AG09319 (cell line): ENCODE results near the gene PARVG.

ENCODE experiments used
- DNase-seq: peaks from one replicate; pipeline ENCODE4 v3.0.0-alpha.2; 2010; ENCODE audit warnings: low read depth; ENCODE audit errors: extremely low read depth
- TF ChIP-seq, protein P1 (sequence below): IDR thresholded peaks from 2 replicates; pipeline ENCODE4 v1.5.1; 2011; ENCODE audit warnings: low read depth, mild to moderate bottlenecking, inconsistent platforms, low read length, moderate library complexity

Gene PARVG

DNA sequence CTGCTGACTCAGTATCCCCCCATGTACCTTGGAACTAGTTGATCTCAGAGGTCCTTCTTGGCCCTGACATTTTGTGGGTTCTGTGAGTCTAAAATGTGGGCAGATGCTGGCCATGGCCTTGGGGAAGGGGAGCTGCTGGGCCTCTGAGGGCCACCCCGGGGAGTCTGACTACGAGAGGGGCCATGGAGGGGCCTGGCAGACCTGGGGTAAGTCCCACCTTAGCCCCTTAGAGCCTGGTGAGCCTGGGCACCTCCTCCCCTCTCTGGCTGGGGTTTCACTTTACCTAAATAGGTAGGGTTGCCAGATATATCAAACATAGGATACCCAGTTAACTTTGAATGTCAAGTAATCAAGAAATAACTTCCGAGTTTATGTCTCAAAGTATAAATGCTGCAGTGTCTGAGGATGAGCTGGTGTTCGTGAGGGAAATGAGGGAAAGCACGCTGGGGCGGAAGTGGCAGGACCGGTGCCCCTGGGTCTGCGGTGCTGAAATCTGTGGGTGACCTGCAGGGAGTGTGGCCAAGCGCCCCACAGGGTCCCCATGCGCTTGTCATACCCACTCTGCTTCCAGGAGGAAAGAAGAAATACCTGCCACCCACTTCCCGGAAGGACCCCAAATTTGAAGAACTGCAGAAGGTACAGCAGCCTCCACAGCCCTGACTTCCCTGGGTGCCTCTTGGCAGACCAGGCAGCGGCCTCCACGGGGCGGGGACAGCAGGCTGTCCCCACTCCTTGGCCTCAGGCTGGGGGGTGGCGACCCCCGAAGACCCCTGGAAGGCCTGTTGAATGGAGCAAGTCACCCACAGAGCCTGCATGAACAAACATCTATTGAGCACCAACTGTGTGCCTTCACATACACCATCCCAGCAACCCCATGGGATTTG is 4.8 kb downstream of the PARVG start:
- DNase-seq = no peak
- TF ChIP-seq, protein P1, sequence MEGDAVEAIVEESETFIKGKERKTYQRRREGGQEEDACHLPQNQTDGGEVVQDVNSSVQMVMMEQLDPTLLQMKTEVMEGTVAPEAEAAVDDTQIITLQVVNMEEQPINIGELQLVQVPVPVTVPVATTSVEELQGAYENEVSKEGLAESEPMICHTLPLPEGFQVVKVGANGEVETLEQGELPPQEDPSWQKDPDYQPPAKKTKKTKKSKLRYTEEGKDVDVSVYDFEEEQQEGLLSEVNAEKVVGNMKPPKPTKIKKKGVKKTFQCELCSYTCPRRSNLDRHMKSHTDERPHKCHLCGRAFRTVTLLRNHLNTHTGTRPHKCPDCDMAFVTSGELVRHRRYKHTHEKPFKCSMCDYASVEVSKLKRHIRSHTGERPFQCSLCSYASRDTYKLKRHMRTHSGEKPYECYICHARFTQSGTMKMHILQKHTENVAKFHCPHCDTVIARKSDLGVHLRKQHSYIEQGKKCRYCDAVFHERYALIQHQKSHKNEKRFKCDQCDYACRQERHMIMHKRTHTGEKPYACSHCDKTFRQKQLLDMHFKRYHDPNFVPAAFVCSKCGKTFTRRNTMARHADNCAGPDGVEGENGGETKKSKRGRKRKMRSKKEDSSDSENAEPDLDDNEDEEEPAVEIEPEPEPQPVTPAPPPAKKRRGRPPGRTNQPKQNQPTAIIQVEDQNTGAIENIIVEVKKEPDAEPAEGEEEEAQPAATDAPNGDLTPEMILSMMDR = no peak

DNA sequence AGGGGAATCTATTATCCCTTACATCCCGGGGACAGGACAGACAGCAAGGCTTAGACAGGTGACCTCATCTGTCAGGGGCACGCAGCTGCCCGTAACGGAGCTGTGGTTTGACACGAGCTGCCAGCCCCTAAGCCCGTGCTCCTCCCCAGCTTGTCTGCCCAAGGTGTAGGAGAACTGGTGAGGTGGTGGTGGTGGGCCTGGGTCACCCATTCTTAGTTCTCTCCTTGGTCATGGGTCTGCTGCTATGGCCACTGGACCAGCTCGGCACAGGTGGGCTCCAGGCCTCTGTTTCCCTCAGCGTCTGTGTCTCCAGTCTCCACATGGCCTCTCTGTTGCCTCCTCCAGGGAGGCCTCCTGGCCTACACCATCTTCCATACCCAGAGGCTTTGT is 5.4 kb downstream of the PARVG start:
- DNase-seq = no peak

DNA sequence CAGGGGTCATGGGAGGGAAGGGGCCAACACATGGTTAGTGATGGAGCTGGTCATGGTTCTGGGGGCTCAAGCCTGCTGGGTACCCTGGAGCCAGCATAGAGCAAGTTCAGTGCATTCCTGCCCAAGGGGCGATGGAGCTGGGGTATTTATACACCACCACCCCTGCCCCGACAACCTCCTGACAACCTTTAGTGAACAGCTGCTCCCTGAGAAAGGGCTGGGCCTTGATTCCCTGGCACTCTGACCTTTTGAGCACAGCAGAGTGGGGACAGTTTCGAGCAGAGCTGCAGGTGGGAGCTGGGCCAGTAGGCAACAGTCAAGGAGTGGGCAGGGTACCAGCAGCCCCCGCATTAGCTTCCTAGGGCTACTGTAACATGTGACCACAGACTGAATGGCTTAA is 6.0 kb downstream of the PARVG start:
- DNase-seq = no peak
- TF ChIP-seq, protein P1 = no peak

More for the DNA sequence above, 5.4 kb downstream of the PARVG start:
- TF ChIP-seq, protein P1 = no peak

DNA sequence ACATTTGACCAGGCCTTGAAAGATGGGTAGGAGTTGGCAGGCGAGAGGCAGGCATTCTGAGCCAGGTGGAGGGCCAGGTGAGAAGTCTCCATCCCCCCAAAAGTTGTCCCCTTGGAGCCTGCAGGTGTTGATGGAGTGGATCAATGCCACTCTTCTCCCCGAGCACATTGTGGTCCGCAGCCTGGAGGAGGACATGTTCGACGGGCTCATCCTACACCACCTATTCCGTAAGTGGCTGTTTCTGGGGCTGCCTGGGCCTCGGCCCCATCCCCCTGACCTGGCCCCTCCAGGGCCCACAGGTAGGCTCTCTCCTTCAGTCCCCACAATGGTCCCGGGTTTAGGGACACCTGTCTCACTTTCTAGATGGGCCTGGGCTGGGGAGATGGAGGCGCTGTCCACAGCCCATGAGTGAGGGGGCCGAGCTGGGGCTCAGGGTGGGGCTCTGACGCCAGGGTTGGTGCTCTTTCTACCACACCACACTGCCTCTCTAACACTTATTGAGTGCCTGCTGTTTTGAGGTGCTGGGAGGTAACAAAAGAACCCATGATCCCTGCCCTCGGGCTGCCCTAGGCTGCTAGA is 7.0 kb downstream of the PARVG start:
- DNase-seq = no peak
- TF ChIP-seq, protein P1 = no peak

DNA sequence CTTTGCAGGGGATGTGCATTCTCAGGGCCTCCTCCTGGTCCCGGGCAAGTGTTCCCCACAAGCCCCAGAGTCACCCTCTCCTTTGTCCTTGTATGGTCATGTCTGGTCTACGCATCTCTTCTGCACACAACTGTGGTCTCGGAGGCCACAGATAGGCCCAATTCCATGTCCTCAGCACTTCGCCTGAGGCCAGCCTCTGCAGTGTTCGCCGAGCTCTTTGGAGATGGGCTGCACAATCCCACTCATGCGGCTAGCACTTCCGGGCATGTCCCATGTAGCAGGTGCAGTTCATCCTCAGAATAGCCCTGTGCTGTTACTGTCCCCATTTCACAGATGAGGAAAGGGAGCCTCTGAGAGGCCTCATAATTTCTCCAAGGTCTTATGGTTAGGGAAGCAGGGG is 7.6 kb downstream of the PARVG start:
- no peak for DNase-seq
- TF ChIP-seq, protein P1 = no peak

DNA sequence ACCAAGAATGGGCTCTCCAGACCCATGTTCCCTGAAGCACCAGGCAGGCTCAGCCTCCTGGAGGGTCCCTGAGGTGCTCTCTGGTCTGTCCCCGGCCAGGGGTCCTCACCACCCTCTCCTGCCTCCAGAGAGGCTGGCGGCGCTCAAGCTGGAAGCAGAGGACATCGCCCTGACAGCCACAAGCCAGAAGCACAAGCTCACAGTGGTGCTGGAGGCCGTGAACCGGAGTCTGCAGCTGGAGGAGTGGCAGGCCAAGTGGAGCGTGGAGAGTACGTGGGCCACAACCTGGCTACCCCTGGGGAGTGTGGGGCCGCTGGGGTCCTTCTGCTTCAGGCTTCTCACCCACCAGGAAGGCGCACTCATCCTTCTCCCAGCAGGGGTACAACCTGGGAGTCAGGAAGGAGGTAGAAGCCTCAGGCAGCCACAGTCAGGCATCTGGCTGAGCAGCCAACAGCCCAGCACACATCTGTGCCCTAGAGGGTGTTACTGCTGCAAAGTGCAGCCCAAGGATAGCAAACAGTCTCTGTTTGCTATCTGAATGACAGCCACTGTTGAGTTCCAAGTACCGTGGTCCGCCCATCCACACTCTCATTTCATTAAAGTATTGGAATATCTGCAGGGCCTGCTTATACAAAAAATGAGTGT is 8.4 kb downstream of the PARVG start:
- DNase-seq = no peak

More for the DNA sequence above, 8.4 kb downstream of the PARVG start:
- TF ChIP-seq, protein P1 = no peak
